ENCODE results near the gene POU1F1. TPM values are rescaled to one million over a fixed set of nuclear protein-coding genes. Genes with fewer than 3 reads are reported as not detected.

POU1F1 gene
- total RNA-seq, 4 donors from 2014 or later = not detected

DNA sequence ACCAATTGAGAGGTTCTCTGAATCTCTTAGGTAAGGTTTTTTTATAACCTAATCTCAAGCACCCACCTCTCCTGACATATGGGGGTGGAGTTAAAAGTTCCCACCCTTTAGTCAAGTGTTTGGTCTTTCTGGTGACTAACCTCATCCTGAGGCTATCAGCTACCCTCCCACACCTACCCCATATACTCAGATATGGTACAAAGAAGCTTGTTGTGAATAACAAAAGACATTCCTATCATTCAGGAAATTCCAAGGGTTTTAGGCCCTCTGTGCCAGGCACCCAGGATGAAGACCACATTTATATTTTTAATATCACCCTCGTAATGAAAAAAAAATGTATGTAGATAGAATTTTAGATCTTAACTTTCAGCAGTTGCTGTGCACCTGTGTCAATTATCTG is 40.3 kb downstream of the POU1F1 start:
- Histone ChIP-seq H3K36me3 (peaks cover 0 to 22% (median 0%) of the 10 kb centered on the region in 3 donors), H3K4me3 (no peak overlapping the region), H3K9me3 (no peaks in the 10 kb centered on the region), H3K4me1 (peaks cover 0 to 24% (median 0%) of the 10 kb centered on the region in 3 donors), H3K27me3 (no peaks in the 10 kb centered on the region), H3K27ac (no peak overlapping the region)
- intact Hi-C loops (cut with DNase I) = no loop called here
- TF ChIP-seq CTCF (IDR thresholded peaks at IDR 0.05) = no peak
- TF ChIP-seq POLR2A (IDR thresholded peaks at IDR 0.05) = no peak
- no peak for DNase-seq
- WGBS, 2 donors = 94 to 96% methylated on average over 1 of the region's 1 CpG

- no peak for TF ChIP-seq POLR2A (IDR thresholded peaks at IDR 0.05)
- 91 to 94% methylated on average over 1 of the region's 1 CpG for WGBS, 2 donors
These were observed 42.6 kb downstream of the POU1F1 start for GRCh38 chr3:87233805-87234204.

GRCh38 chr3:87229113-87229512 is 47.3 kb downstream of the POU1F1 start:
- H3K4me1 ChIP-seq = peaks cover 0 to 70% (median 8%) of the 10 kb centered on the region in 3 donors
- DNase-seq = no peak
- 30 to 37% methylated on average over 1 of the region's 1 CpG for WGBS, 2 donors
- H3K36me3 ChIP-seq = no peaks in the 10 kb centered on the region
- H3K9me3 ChIP-seq = no peaks in the 10 kb centered on the region
- intact Hi-C loops (cut with DNase I) = no loop called here
- no peak overlapping the region for H3K27ac ChIP-seq
- peak overlapping the region in 1 of 4 donors; percentile 92 for H3K4me3 ChIP-seq
- no peak for TF ChIP-seq CTCF (IDR thresholded peaks at IDR 0.05)
- no peak for TF ChIP-seq POLR2A (IDR thresholded peaks at IDR 0.05)
- no peaks in the 10 kb centered on the region for H3K27me3 ChIP-seq

More at GRCh38 chr3:87233805-87234204, 42.6 kb downstream of the POU1F1 start:
- intact Hi-C loops (cut with DNase I) = no loop called here
- peaks cover 0 to 45% (median 0%) of the 10 kb centered on the region in 3 donors for H3K4me1 ChIP-seq
- H3K9me3 ChIP-seq = no peaks in the 10 kb centered on the region
- no peaks in the 10 kb centered on the region for H3K27me3 ChIP-seq
- no peak overlapping the region for H3K27ac ChIP-seq
- no peak overlapping the region for H3K4me3 ChIP-seq
- DNase-seq = no peak
- peaks cover 0 to 16% (median 0%) of the 10 kb centered on the region in 3 donors for H3K36me3 ChIP-seq

DNA sequence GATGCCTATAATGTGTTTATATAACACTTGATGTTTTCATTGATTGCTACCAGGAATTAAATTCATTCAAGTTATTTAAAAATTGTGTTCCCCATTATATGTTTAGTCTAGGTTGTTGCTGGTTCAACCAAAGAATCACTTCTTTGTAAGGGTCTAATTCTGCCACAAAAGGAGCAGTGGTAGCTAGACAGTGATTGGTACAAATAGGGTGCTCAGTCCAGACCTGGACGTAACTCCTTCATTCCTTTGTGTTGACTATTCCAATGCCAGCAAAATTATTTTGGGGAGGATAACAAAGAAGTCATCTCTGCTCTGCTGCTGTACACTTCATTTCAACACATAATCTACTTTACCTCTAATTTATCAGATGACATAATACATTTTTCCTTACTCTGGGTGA is 48.1 kb downstream of the POU1F1 start:
- intact Hi-C loops (cut with DNase I) = no loop called here
- peaks cover 0 to 62% (median 8%) of the 10 kb centered on the region in 3 donors for H3K4me1 ChIP-seq
- WGBS, 2 donors = 11 to 22% methylated on average over 1 of the region's 1 CpG

GRCh38 chr3:87227835-87228144 is 48.6 kb downstream of the POU1F1 start:
- Histone ChIP-seq H3K27me3 (peaks cover 0 to 3% (median 0%) of the 10 kb centered on the region in 4 donors), H3K4me3 (peak overlapping the region; percentile 82 to 99 (median 90)), H3K36me3 (no peaks in the 10 kb centered on the region), H3K9me3 (no peaks in the 10 kb centered on the region), H3K4me1 (peaks cover 0 to 56% (median 8%) of the 10 kb centered on the region in 3 donors), H3K27ac (peak overlapping the region; percentile 92 to 100 (median 98))
- no peak for DNase-seq
- TF ChIP-seq CTCF (IDR thresholded peaks at IDR 0.05) (no peak), POLR2A (IDR thresholded peaks at IDR 0.05) (no peak)
- 0% methylated on average over 3 of the region's 3 CpGs for WGBS, 2 donors
- intact Hi-C loops (cut with DNase I) = no loop called here

More for the DNA sequence above, 48.1 kb downstream of the POU1F1 start:
- Histone ChIP-seq H3K9me3 (no peaks in the 10 kb centered on the region), H3K27me3 (no peaks in the 10 kb centered on the region), H3K27ac (peak overlapping the region in 2 of 4 donors; percentile 99 to 100), H3K36me3 (no peaks in the 10 kb centered on the region), H3K4me3 (peak overlapping the region in 3 of 4 donors; percentile 88 to 99 (median 92))
- no peak for TF ChIP-seq CTCF (IDR thresholded peaks at IDR 0.05)
- TF ChIP-seq POLR2A (IDR thresholded peaks at IDR 0.05) = no peak
- DNase-seq = no peak
